Measurements from ENCODE around the gene CCR9. TPM values are rescaled to one million over a fixed set of nuclear protein-coding genes. Genes with fewer than 3 reads are reported as not detected.
"Not testable (repeated sequence)": the region's sequence is repeated elsewhere in the genome, so short reads cannot be mapped to it uniquely, and the experiment has no call there.

Gene CCR9
- total and polyA plus RNA-seq, 2 experiments from 2014 or later = not detected

DNA sequence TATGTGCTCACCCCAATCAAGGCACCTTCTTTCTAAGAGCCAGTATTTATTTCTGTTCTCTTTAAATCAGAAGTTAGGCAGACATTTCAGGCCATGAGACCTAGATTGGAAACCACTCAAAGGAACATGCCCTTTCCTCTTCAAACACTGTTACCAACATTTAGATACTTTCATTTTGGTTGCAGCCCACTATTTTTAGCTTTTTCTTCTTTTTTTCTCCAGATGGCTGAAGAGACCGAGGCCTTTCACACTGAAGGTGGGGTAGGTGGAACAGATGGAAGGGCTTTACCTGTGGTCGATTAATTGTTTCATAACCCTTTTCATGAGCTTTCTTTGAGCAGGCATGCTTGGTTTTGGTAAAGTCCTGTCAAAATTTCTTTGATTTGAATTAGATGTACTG is 33.5 kb upstream of the CCR9 start:
- H3K4me1 Mint-ChIP-seq = no peaks in the 10 kb centered on the region
- H3K4me3 ChIP-seq = no peak overlapping the region
- H2AFZ ChIP-seq = no peak overlapping the region
- H3K27ac Mint-ChIP-seq = no peak overlapping the region
- TF ChIP-seq STAT1 (IDR thresholded peaks at IDR 0.05; ENCODE audit: unreplicated experiment) (no peak), CTCF (conservative IDR thresholded peaks at IDR 0.05; ENCODE audit: low read depth in 2 of 2) (no peak), ETS1 (IDR thresholded peaks at IDR 0.05) (no peak), JUNB (IDR thresholded peaks at IDR 0.05; ENCODE audit: unreplicated experiment) (no peak), ZNF331 (CRISPR knock-in tag; IDR thresholded peaks at IDR 0.05; ENCODE audit: low read depth) (no peak), NANOG (IDR thresholded peaks at IDR 0.05; ENCODE audit: borderline replicate concordance) (no peak), CREB1 (CRISPR knock-in tag; IDR thresholded peaks at IDR 0.05; ENCODE audit: low read depth) (no peak)
- TF ChIP-seq, protein P1, sequence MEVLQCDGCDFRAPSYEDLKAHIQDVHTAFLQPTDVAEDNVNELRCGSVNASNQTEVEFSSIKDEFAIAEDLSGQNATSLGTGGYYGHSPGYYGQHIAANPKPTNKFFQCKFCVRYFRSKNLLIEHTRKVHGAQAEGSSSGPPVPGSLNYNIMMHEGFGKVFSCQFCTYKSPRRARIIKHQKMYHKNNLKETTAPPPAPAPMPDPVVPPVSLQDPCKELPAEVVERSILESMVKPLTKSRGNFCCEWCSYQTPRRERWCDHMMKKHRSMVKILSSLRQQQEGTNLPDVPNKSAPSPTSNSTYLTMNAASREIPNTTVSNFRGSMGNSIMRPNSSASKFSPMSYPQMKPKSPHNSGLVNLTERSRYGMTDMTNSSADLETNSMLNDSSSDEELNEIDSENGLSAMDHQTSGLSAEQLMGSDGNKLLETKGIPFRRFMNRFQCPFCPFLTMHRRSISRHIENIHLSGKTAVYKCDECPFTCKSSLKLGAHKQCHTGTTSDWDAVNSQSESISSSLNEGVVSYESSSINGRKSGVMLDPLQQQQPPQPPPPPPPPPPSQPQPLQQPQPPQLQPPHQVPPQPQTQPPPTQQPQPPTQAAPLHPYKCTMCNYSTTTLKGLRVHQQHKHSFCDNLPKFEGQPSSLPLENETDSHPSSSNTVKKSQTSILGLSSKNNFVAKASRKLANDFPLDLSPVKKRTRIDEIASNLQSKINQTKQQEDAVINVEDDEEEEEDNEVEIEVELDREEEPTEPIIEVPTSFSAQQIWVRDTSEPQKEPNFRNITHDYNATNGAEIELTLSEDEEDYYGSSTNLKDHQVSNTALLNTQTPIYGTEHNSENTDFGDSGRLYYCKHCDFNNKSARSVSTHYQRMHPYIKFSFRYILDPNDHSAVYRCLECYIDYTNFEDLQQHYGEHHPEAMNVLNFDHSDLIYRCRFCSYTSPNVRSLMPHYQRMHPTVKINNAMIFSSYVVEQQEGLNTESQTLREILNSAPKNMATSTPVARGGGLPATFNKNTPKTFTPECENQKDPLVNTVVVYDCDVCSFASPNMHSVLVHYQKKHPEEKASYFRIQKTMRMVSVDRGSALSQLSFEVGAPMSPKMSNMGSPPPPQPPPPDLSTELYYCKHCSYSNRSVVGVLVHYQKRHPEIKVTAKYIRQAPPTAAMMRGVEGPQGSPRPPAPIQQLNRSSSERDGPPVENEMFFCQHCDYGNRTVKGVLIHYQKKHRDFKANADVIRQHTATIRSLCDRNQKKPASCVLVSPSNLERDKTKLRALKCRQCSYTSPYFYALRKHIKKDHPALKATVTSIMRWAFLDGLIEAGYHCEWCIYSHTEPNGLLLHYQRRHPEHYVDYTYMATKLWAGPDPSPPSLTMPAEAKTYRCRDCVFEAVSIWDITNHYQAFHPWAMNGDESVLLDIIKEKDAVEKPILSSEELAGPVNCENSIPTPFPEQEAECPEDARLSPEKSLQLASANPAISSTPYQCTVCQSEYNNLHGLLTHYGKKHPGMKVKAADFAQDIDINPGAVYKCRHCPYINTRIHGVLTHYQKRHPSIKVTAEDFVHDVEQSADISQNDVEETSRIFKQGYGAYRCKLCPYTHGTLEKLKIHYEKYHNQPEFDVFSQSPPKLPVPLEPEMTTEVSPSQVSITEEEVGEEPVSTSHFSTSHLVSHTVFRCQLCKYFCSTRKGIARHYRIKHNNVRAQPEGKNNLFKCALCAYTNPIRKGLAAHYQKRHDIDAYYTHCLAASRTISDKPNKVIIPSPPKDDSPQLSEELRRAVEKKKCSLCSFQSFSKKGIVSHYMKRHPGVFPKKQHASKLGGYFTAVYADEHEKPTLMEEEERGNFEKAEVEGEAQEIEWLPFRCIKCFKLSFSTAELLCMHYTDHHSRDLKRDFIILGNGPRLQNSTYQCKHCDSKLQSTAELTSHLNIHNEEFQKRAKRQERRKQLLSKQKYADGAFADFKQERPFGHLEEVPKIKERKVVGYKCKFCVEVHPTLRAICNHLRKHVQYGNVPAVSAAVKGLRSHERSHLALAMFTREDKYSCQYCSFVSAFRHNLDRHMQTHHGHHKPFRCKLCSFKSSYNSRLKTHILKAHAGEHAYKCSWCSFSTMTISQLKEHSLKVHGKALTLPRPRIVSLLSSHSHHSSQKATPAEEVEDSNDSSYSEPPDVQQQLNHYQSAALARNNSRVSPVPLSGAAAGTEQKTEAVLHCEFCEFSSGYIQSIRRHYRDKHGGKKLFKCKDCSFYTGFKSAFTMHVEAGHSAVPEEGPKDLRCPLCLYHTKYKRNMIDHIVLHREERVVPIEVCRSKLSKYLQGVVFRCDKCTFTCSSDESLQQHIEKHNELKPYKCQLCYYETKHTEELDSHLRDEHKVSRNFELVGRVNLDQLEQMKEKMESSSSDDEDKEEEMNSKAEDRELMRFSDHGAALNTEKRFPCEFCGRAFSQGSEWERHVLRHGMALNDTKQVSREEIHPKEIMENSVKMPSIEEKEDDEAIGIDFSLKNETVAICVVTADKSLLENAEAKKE (CRISPR knock-in tag; IDR thresholded peaks at IDR 0.05) = no peak
- TF ChIP-seq, protein P2, sequence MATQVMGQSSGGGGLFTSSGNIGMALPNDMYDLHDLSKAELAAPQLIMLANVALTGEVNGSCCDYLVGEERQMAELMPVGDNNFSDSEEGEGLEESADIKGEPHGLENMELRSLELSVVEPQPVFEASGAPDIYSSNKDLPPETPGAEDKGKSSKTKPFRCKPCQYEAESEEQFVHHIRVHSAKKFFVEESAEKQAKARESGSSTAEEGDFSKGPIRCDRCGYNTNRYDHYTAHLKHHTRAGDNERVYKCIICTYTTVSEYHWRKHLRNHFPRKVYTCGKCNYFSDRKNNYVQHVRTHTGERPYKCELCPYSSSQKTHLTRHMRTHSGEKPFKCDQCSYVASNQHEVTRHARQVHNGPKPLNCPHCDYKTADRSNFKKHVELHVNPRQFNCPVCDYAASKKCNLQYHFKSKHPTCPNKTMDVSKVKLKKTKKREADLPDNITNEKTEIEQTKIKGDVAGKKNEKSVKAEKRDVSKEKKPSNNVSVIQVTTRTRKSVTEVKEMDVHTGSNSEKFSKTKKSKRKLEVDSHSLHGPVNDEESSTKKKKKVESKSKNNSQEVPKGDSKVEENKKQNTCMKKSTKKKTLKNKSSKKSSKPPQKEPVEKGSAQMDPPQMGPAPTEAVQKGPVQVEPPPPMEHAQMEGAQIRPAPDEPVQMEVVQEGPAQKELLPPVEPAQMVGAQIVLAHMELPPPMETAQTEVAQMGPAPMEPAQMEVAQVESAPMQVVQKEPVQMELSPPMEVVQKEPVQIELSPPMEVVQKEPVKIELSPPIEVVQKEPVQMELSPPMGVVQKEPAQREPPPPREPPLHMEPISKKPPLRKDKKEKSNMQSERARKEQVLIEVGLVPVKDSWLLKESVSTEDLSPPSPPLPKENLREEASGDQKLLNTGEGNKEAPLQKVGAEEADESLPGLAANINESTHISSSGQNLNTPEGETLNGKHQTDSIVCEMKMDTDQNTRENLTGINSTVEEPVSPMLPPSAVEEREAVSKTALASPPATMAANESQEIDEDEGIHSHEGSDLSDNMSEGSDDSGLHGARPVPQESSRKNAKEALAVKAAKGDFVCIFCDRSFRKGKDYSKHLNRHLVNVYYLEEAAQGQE (IDR thresholded peaks at IDR 0.05; ENCODE audit: unreplicated experiment) = no peak
- H3K4me1 ChIP-seq (ENCODE audit: insufficient read depth) = no peaks in the 10 kb centered on the region
- no peak overlapping the region for H3K4me2 ChIP-seq
- no peak for ATAC-seq
- H3F3A ChIP-seq (replicated peaks; ENCODE audit: low read depth) = no peaks in the 10 kb centered on the region
- H3K27ac ChIP-seq (ENCODE audit: low read depth) = no peak overlapping the region
- H3K27me3 Mint-ChIP-seq (ENCODE audit: insufficient read depth, low read depth, poor library complexity) = peaks cover 6% of the 10 kb centered on the region
- no peaks in the 10 kb centered on the region for H3K9me2 ChIP-seq (ENCODE audit: insufficient read depth)
- no peaks in the 10 kb centered on the region for H3K79me2 ChIP-seq (replicated peaks; ENCODE audit: insufficient read depth)
- H3K36me3 ChIP-seq (ENCODE audit: insufficient read depth) = no peaks in the 10 kb centered on the region
- no peak overlapping the region for H3K4me3 Mint-ChIP-seq
- peaks cover 10% of the 10 kb centered on the region for H3K27me3 ChIP-seq (ENCODE audit: insufficient read depth)
- H4K20me1 ChIP-seq (replicated peaks; ENCODE audit: insufficient read depth) = no peaks in the 10 kb centered on the region
- H3K36me3 Mint-ChIP-seq (ENCODE audit: low read depth) = no peaks in the 10 kb centered on the region
- no peak for DNase-seq (ENCODE audit: low spot score)
- peaks cover 5% of the 10 kb centered on the region; the same call in 2 of the 3 replicates for H3K9me3 Mint-ChIP-seq

- H2AFZ ChIP-seq; H3F3A ChIP-seq (replicated peaks; ENCODE audit: low read depth); ATAC-seq; H3K4me3 ChIP-seq; H3K9me3 Mint-ChIP-seq; H3K4me1 ChIP-seq (ENCODE audit: insufficient read depth); H3K4me3 Mint-ChIP-seq; H3K27me3 ChIP-seq (ENCODE audit: insufficient read depth); DNase-seq (ENCODE audit: low spot score); H3K27ac Mint-ChIP-seq; H3K36me3 ChIP-seq (ENCODE audit: insufficient read depth); H3K9me2 ChIP-seq (ENCODE audit: insufficient read depth); H3K27me3 Mint-ChIP-seq (ENCODE audit: insufficient read depth, low read depth, poor library complexity); H3K27ac ChIP-seq (ENCODE audit: low read depth); H3K36me3 Mint-ChIP-seq (ENCODE audit: low read depth); H3K79me2 ChIP-seq (replicated peaks; ENCODE audit: insufficient read depth); H4K20me1 ChIP-seq (replicated peaks; ENCODE audit: insufficient read depth); H3K4me2 ChIP-seq; H3K4me1 Mint-ChIP-seq: not testable (repeated sequence)
Measured at GRCh38 chr3:45856323-45856722, 30.0 kb upstream of the CCR9 start.

Measured in GM23338 (cell line).